GM12878 (cell line): Measurements from ENCODE around the gene TRAPPC12. TPM values are rescaled to one million over a fixed set of nuclear protein-coding genes. Genes with fewer than 3 reads are reported as not detected.

Source experiments
- ATAC-seq: fragments of 200-7000 bp; cut with Tn5 transposase; 3 replicates; pipeline ENCODE4 v1.9.1; 2020; ENCODE audit warnings: mild to moderate bottlenecking, moderate library complexity
- BruUV-seq: library from RNA; stranded (reverse); fragments of 400-500 nt; replicated peaks from 2 replicates; lab custom pipeline; 2021; lab: Mats Ljungman, UMichigan
- CTCF ChIA-PET: fragments of 300-600 bp; sonication (Branson Sonifier 250); formaldehyde crosslinking; extraction: SDS; loops from one replicate; lab custom pipeline; 2021; ENCODE audit warnings: inconsistent platforms; lab: Yijun Ruan, JAX
- POLR2A ChIA-PET: fragments of 350-600 bp; formaldehyde crosslinking; extraction: SDS; loops from one replicate; lab custom pipeline; 2021; ENCODE audit warnings: inconsistent platforms; lab: Charles Lee
- RAD21 ChIA-PET: fragments of 300-600 bp; sonication (Branson Sonifier 250); formaldehyde crosslinking; loops from one replicate; lab custom pipeline; 2023; ENCODE audit warnings: antibody characterized with exemption; ENCODE audit not compliant: unreplicated experiment; lab: Charles Lee
- SMC1A ChIA-PET: fragments of 300-600 bp; sonication (Branson Sonifier 250); formaldehyde crosslinking; loops from one replicate; lab custom pipeline; 2023; ENCODE audit not compliant: unreplicated experiment, uncharacterized antibody; lab: Charles Lee
- DNase-seq: peaks from one replicate; pipeline ENCODE4 v3.0.0-alpha.2; 2011; ENCODE audit warnings: low read depth, low spot score
- FAIRE-seq: peaks from 3 replicates; lab custom pipeline; 2011; peaks lifted over from hg19 to GRCh38; lab: Jason Lieb, UNC
- H2AFZ ChIP-seq: 2 replicates; pipeline ENCODE4 v1.6.0; 2011; ENCODE audit warnings: low read depth, low read length, control low read depth; ENCODE audit not compliant: control insufficient read depth
- H3K27ac ChIP-seq: 2 replicates; pipeline ENCODE4 v1.5.1; 2011; ENCODE audit warnings: control low read depth; ENCODE audit not compliant: control insufficient read depth, insufficient read depth
- H3K27me3 ChIP-seq, 2 experiments: replicated peaks in 1 of 2; 2 replicates each; pipeline versions ENCODE4 v1.6.0 to v1.6.1; 2011; ENCODE audit warnings: low read length in 1 of 2; ENCODE audit not compliant: control insufficient read depth in 2 of 2, insufficient read depth in 2 of 2
- H3K36me3 ChIP-seq, 2 experiments: 2 replicates each; pipeline ENCODE4 v1.5.1; 2011; ENCODE audit warnings: low read length in 1 of 2; ENCODE audit not compliant: control insufficient read depth in 2 of 2, insufficient read depth in 2 of 2
- H3K4me1 ChIP-seq: 2 replicates; pipeline ENCODE4 v1.6.1; 2011; ENCODE audit warnings: mild to moderate bottlenecking, low read length, moderate library complexity, mixed read lengths; ENCODE audit not compliant: control insufficient read depth, insufficient read depth
- H3K4me2 ChIP-seq: 2 replicates; pipeline ENCODE4 v1.6.0; 2011; ENCODE audit warnings: control low read depth; ENCODE audit not compliant: control insufficient read depth, insufficient read depth
- H3K4me3 ChIP-seq: fragments of 200-600 bp; sonication (generic); 2 replicates; pipeline ENCODE4 v1.5.1; 2016
- H3K79me2 ChIP-seq: 2 replicates; pipeline ENCODE4 v1.6.0; 2011; ENCODE audit warnings: low read length; ENCODE audit not compliant: control insufficient read depth, insufficient read depth
- H3K9ac ChIP-seq: 2 replicates; pipeline ENCODE4 v1.8.0; 2011; ENCODE audit warnings: low read length, control low read depth, mixed read lengths; ENCODE audit not compliant: control insufficient read depth, insufficient read depth
- H3K9me3 ChIP-seq: replicated peaks from 3 replicates; pipeline ENCODE4 v1.5.1; 2011; ENCODE audit warnings: mild to moderate bottlenecking, low read length; ENCODE audit not compliant: control insufficient read depth, insufficient read depth
- H4K20me1 ChIP-seq: 2 replicates; pipeline ENCODE4 v1.6.0; 2011; ENCODE audit not compliant: control insufficient read depth, insufficient read depth
- CBX5 ChIP-seq: sonication (generic); IDR thresholded peaks from 2 replicates; pipeline ENCODE4 v1.6.1; 2016; ENCODE audit warnings: low read depth, moderate library complexity, mild to moderate bottlenecking, inconsistent platforms
- CHD2 ChIP-seq: IDR thresholded peaks from 2 replicates; pipeline ENCODE4 v1.6.1; 2011; ENCODE audit warnings: low read depth, low read length, improper control_type of control experiment, borderline replicate concordance
- ESRRA ChIP-seq: IDR thresholded peaks from 2 replicates; pipeline ENCODE4 v1.6.1; 2012; ENCODE audit warnings: mild to moderate bottlenecking, low read length, improper control_type of control experiment
- IRF3 ChIP-seq: fragments of 450-650 bp; IDR thresholded peaks from 2 replicates; pipeline ENCODE4 v1.6.1; 2014; ENCODE audit warnings: mild to moderate bottlenecking
- JUND ChIP-seq: IDR thresholded peaks from 2 replicates; pipeline ENCODE4 v1.6.1; 2012; ENCODE audit warnings: low read depth, mild to moderate bottlenecking, low read length, improper control_type of control experiment, moderate library complexity
- MTA2 ChIP-seq: fragments of 450-650 bp; IDR thresholded peaks from 2 replicates; pipeline ENCODE4 v1.6.1; 2016; ENCODE audit warnings: low read depth, mild to moderate bottlenecking, moderate library complexity
- MTA3 ChIP-seq: IDR thresholded peaks from 2 replicates; pipeline ENCODE4 v1.6.1; 2012; ENCODE audit warnings: low read length, inconsistent platforms, borderline replicate concordance
- PML ChIP-seq: IDR thresholded peaks from 2 replicates; pipeline ENCODE4 v1.6.1; 2012; ENCODE audit warnings: low read length, inconsistent platforms
- RB1 ChIP-seq: fragments of 450-650 bp; formaldehyde crosslinking; IDR thresholded peaks from 2 replicates; pipeline ENCODE4 v1.6.1; 2017; ENCODE audit warnings: mild to moderate bottlenecking, borderline replicate concordance
- SIN3A ChIP-seq: IDR thresholded peaks from 2 replicates; pipeline ENCODE4 v1.6.1; 2012; ENCODE audit warnings: low read depth, low read length, improper control_type of control experiment
- STAT1 ChIP-seq: fragments of 450-650 bp; conservative IDR thresholded peaks from 2 replicates; pipeline ENCODE4 v1.6.1; 2014; ENCODE audit warnings: antibody characterized with exemption, mild to moderate bottlenecking
- WRNIP1 ChIP-seq: IDR thresholded peaks from 2 replicates; pipeline ENCODE4 v1.6.1; 2011; ENCODE audit warnings: low read depth, low read length, improper control_type of control experiment, borderline replicate concordance
- ZBED1 ChIP-seq: IDR thresholded peaks from 2 replicates; pipeline ENCODE4 v1.6.1; 2016; ENCODE audit warnings: borderline replicate concordance
- WGBS: methylation state at CpG from one replicate; pipeline ENCODE4 v1.1.6; 2016; ENCODE audit warnings: low lambda C conversion rate; ENCODE audit not compliant: insufficient replicate concordance, insufficient coverage; ENCODE audit errors: missing lambda C conversion rate; 5-methylcytosine and 5-hydroxymethylcytosine counted together
- in situ Hi-C: fragments of 300-500 bp; cut with MboI; formaldehyde crosslinking; loops from 9 replicates; pipeline ENCODE4 v1.14.3; 2018; ENCODE audit warnings: mixed read lengths
- intact Hi-C: fragments of 100-400 bp; cut with micrococcal nuclease; formaldehyde crosslinking; loops from one replicate; pipeline ENCODE4 v1.14.2; 2022; ENCODE audit not compliant: unreplicated experiment
- polyA plus RNA-seq, 11 experiments: library from polyadenylated mRNA; depleted of rRNA in 4 of 11; unstranded in 6 of 11; stranded (reverse) in 5 of 11; fragments of >200 nt; fragmentation: Nextera tagmentation in 4 of 11; fragmentation: Illumina TruSeq in 1 of 11; extraction: Ambion mirVana in 4 of 11; extraction: Trizol in 1 of 11; gene quantifications; 1 replicate in 1 of 11; 2 replicates in 10 of 11; pipeline versions ENCODE4 v1.2.1 to v1.2.3, GENCODE V29; 2011 to 2016; ENCODE audit warnings: inconsistent platforms in 2 of 11, missing spikeins in 2 of 11, low read depth in 1 of 11
- total RNA-seq, 4 experiments: library from RNA; depleted of rRNA in 3 of 4; stranded (reverse); fragments of >200 nt in 3 of 4; fragmentation: Illumina TruSeq in 1 of 4; extraction: Trizol in 1 of 4; gene quantifications; 2 replicates each; pipeline versions ENCODE4 v1.2.1 to v1.2.3, GENCODE V29; 2013 to 2021
- TF ChIP-seq, protein P1 (sequence below): IDR thresholded peaks from 2 replicates; pipeline ENCODE4 v1.6.1; 2011; ENCODE audit warnings: low read depth, mild to moderate bottlenecking, low read length, moderate library complexity, borderline replicate concordance; ENCODE audit errors: extremely low read depth
- TF ChIP-seq, protein P2 (sequence below): fragments of 450-650 bp; IDR thresholded peaks from 2 replicates; pipeline ENCODE4 v1.6.1; 2017; ENCODE audit warnings: low read depth, mild to moderate bottlenecking, moderate library complexity

The TRAPPC12 gene
- total and polyA plus RNA-seq, 10 of the 15 experiments (the other 5 are each of a cell fraction or from before 2014, with no cell fraction given), result 8.6 to 77.1 (median 37.4) TPM

DNA sequence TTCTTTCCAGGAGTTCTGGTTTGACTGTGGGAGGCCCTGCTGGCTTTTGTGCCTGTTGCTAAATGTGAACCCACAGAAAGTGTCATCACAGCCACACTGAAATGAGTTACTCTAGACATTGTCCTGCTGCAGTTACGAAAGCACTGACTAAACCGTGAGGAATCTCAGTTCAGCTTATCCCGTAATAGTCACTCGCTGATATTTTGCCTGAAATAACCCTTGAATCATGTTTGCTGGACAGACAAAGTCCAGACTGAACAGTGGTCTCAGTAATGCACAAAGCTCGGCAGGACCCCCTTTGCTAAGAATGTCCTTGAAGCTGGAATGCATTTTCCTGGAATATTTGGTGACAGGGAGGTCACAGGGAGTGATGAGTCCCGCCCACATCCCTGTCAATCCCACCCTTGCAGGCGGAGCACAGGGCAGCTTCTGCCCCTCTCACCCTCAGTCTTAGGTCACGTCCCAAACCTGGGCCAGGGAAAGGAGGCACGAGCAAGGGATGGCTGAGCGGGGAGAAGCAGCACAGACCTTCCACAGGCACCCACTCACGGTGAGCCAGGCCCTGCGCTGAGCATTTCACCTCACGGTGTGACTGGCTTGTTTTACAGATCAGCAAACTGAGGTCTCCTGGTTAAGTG is 86.5 kb downstream of the TRAPPC12 start:
- no peak overlapping the region for H3K9ac ChIP-seq
- H3K36me3 ChIP-seq, result peaks cover 2 to 4% of the 10 kb centered on the region in 2 experiments; a peak in 2 of 4 replicates
- H3K79me2 ChIP-seq, result no peaks in the 10 kb centered on the region
- intact Hi-C loops (no loop called here), in situ Hi-C loops (loop anchor here (25.0 kb wide), 1 partner anchor 1354 kb away; no protein-coding TSS in a partner anchor)
- H3K27ac ChIP-seq, result no peak overlapping the region
- ChIA-PET POLR2A (no interaction called here), CTCF (no interaction called here), SMC1A (no interaction called here), RAD21 (no interaction called here)
- no peak overlapping the region for H3K4me2 ChIP-seq
- TF ChIP-seq MTA3 (no peak), STAT1 (no peak), MTA2 (no peak), SIN3A (no peak), CHD2 (no peak), ZBED1 (no peak), ESRRA (no peak), CBX5 (no peak), JUND (no peak), IRF3 (no peak), RB1 (no peak), PML (no peak), WRNIP1 (no peak)
- TF ChIP-seq, protein P1, sequence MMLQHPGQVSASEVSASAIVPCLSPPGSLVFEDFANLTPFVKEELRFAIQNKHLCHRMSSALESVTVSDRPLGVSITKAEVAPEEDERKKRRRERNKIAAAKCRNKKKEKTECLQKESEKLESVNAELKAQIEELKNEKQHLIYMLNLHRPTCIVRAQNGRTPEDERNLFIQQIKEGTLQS, result no peak
- TF ChIP-seq, protein P2, sequence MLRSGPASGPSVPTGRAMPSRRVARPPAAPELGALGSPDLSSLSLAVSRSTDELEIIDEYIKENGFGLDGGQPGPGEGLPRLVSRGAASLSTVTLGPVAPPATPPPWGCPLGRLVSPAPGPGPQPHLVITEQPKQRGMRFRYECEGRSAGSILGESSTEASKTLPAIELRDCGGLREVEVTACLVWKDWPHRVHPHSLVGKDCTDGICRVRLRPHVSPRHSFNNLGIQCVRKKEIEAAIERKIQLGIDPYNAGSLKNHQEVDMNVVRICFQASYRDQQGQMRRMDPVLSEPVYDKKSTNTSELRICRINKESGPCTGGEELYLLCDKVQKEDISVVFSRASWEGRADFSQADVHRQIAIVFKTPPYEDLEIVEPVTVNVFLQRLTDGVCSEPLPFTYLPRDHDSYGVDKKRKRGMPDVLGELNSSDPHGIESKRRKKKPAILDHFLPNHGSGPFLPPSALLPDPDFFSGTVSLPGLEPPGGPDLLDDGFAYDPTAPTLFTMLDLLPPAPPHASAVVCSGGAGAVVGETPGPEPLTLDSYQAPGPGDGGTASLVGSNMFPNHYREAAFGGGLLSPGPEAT, result no peak
- H3K4me1 ChIP-seq, result peaks cover 12% of the 10 kb centered on the region
- no peak overlapping the region for H2AFZ ChIP-seq
- no peaks in the 10 kb centered on the region for H4K20me1 ChIP-seq
- no peak for ATAC-seq
- H3K9me3 ChIP-seq, result no peaks in the 10 kb centered on the region
- BruUV-seq, result no TSS peak
- no peak for DNase-seq
- no peak for FAIRE-seq
- no peak overlapping the region for H3K4me3 ChIP-seq
- 86% methylated on average over 13 of the region's 13 CpGs for WGBS
- no peaks in the 10 kb centered on the region for H3K27me3 ChIP-seq
